GM12878 (cell line): Measurements from ENCODE around the gene ATP7A. TPM values are rescaled to one million over a fixed set of nuclear protein-coding genes. Genes with fewer than 3 reads are reported as not detected.

Experiments
- BCLAF1 ChIP-seq: fragments of 450-650 bp; IDR thresholded peaks from 2 replicates; pipeline ENCODE4 v1.6.1; 2017; ENCODE audit warnings: antibody characterized with exemption, mild to moderate bottlenecking, moderate library complexity
- CHD2 ChIP-seq: IDR thresholded peaks from 2 replicates; pipeline ENCODE4 v1.6.1; 2011; ENCODE audit warnings: low read depth, low read length, improper control_type of control experiment, borderline replicate concordance
- ELK1 ChIP-seq: IDR thresholded peaks from 2 replicates; pipeline ENCODE4 v1.6.1; 2012; ENCODE audit warnings: low read depth, low read length, improper control_type of control experiment
- FOXM1 ChIP-seq: IDR thresholded peaks from 2 replicates; pipeline ENCODE4 v1.6.1; 2012; ENCODE audit warnings: low read depth, mild to moderate bottlenecking, inconsistent platforms, low read length, moderate library complexity
- GABPA ChIP-seq: IDR thresholded peaks from 2 replicates; pipeline ENCODE4 v1.6.1; 2014; ENCODE audit warnings: antibody characterized with exemption, low read depth, mild to moderate bottlenecking, inconsistent platforms
- MYB ChIP-seq: fragments of 150-350 bp; IDR thresholded peaks from 2 replicates; pipeline ENCODE4 v1.6.1; 2014; ENCODE audit warnings: mild to moderate bottlenecking, low read depth, low read length, borderline replicate concordance
- NBN ChIP-seq: fragments of 450-650 bp; IDR thresholded peaks from 2 replicates; pipeline ENCODE4 v1.6.1; 2016
- RCOR1 ChIP-seq: conservative IDR thresholded peaks from 2 replicates; pipeline ENCODE4 v1.6.1; 2012; ENCODE audit warnings: low read depth, low read length, improper control_type of control experiment
- REST ChIP-seq: IDR thresholded peaks from 2 replicates; pipeline ENCODE4 v1.6.1; 2012; ENCODE audit warnings: mild to moderate bottlenecking, low read depth, low read length
- WRNIP1 ChIP-seq: IDR thresholded peaks from 2 replicates; pipeline ENCODE4 v1.6.1; 2011; ENCODE audit warnings: low read depth, low read length, improper control_type of control experiment, borderline replicate concordance
- polyA plus RNA-seq, 11 experiments: library from polyadenylated mRNA; depleted of rRNA in 4 of 11; unstranded in 6 of 11; stranded (reverse) in 5 of 11; fragments of >200 nt; fragmentation: Nextera tagmentation in 4 of 11; fragmentation: Illumina TruSeq in 1 of 11; extraction: Ambion mirVana in 4 of 11; extraction: Trizol in 1 of 11; gene quantifications; 1 replicate in 1 of 11; 2 replicates in 10 of 11; pipeline versions ENCODE4 v1.2.1 to v1.2.3, GENCODE V29; 2011 to 2016; ENCODE audit warnings: inconsistent platforms in 2 of 11, missing spikeins in 2 of 11, low read depth in 1 of 11
- total RNA-seq, 4 experiments: library from RNA; depleted of rRNA in 3 of 4; stranded (reverse); fragments of >200 nt in 3 of 4; fragmentation: Illumina TruSeq in 1 of 4; extraction: Trizol in 1 of 4; gene quantifications; 2 replicates each; pipeline versions ENCODE4 v1.2.1 to v1.2.3, GENCODE V29; 2013 to 2021

The ATP7A gene
- total and polyA plus RNA-seq, 10 of the 15 experiments (the other 5 are each of a cell fraction or from before 2014, with no cell fraction given): 2.5 to 12.0 (median 7.6) TPM

GRCh38 chrX:78024349-78025059 is 114.0 kb downstream of the ATP7A start (continued):
- no peak for TF ChIP-seq REST
- no peak for TF ChIP-seq ELK1
- TF ChIP-seq RCOR1: no peak
- TF ChIP-seq CHD2: no peak
- TF ChIP-seq GABPA: no peak
- no peak for TF ChIP-seq MYB
- no peak for TF ChIP-seq FOXM1
- TF ChIP-seq WRNIP1: no peak
- no peak for TF ChIP-seq NBN
- no peak for TF ChIP-seq BCLAF1
